Stimulated activated CD4-positive, alpha-beta T cell treated with anti-CD3 and anti-CD28 coated beads, Interleukin-2, amount 100 ng/mL, for 4 hours (primary cell): ENCODE results near the gene PSMB7.

Source experiments
- DNase-seq: peaks from one replicate; pipeline ENCODE4 v3.0.0-alpha.2; 2020; ENCODE audit warnings: low read depth

The PSMB7 gene

DNA sequence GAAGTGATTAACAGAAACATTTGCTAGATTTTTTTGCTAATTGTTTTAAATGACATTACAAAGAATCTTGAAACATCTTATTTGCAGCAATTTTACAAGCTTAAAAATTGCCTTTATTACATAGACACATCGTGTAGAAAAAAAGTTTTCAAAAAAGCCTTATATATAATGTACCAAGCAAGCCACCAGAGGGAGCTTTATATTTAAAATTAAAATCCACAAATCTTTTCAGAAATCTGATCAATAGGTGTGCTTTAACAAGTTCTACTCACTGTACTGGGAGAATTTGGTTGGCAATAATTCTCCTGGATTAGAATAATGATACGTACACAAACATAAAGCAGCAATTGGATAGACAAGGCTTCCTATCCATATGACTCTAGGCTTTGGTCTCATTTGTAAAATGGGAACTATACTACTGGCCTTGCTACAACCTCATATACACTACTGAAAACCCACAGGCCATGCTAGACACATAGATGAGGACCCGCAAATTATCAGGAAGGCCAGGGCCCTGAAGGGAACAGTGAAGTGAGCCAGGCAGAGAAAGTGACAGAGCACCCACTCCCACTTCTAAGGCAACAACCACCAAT lies 4.8 kb downstream of the PSMB7 start:
- no peak for DNase-seq

GRCh38 chr9:124409410-124409809 lies 5.8 kb downstream of the PSMB7 start:
- DNase-seq, result no peak

DNA sequence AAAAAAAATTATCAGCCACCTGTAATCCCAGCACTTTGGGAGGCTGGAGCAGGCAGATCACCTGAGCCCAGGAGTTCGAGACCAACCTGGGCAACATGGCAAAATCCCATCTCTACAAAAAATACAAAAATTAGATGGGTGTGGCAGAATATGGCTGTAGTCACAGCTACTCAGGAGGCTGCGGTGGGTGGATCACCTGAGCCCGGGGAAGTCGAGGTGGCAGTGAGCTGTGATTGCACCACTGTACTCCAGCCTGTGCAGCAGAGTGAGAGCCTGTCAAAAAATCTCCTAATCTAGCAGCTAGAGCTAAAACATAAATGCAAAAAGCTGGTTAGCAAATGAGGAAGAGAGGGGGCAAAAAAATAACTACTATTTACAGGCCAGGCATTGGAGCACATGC lies 12.0 kb downstream of the PSMB7 start:
- DNase-seq, result no peak

GRCh38 chr9:124399968-124400940 lies 15.0 kb downstream of the PSMB7 start:
- no peak for DNase-seq

DNA sequence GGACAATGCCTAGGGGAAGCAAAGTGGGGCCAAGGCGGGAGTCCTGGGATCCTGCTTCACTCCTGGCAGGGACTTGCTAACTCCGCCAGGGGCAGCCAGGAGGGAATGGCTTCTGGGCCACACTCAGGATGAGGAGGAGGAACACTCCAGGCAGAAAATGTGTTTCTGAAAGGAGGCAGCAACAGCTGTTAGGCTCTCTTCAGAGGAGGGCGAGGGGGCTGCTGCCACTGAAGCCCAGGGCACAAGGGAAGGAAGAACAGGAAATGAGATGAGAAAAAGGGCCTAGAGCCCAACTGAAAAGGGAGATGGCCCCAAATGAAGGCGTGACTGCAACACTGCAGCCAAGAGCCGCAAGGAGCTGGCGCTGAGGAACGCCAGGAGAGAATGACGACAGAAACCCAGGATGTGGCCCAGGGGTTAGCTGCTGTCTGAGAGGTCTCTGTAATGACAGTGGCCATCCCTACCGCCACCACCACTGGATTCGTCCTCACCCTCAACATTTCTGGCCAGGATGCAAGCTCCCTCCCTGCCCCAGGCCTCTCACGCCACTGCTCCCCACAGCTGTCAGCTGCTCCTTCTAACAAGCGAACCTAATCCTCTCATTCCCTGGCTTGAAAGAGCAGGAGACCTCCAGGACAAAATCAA lies 15.8 kb downstream of the PSMB7 start:
- no peak for DNase-seq

GRCh38 chr9:124398191-124398935 lies 16.9 kb downstream of the PSMB7 start:
- DNase-seq, result no peak

- no peak for DNase-seq
These were observed 19.4 kb downstream of the PSMB7 start for GRCh38 chr9:124395826-124396225.

- DNase-seq, result no peak
These were observed 20.6 kb downstream of the PSMB7 start for GRCh38 chr9:124394596-124394995.

DNA sequence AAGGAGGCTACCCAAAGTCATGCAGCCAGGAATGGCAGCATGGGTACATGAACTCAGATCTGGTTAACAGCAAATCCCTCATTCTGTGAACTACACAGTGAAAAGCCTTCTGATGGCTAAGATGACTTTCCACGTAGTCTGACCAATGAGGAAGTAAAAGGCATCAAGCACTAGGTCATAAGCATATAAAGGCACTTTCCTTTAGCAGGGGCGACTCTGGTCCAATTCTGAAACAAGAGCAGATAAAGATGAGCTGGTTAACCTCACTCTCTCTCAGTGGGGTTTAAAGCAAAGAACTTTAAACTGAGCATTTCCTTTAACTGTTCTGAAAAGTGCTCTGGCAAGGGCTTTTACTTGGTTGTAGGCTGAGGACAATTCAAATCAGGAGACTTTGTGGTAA lies 21.1 kb downstream of the PSMB7 start:
- DNase-seq, result no peak

GRCh38 chr9:124392871-124393460 lies 22.3 kb downstream of the PSMB7 start:
- no peak for DNase-seq

DNA sequence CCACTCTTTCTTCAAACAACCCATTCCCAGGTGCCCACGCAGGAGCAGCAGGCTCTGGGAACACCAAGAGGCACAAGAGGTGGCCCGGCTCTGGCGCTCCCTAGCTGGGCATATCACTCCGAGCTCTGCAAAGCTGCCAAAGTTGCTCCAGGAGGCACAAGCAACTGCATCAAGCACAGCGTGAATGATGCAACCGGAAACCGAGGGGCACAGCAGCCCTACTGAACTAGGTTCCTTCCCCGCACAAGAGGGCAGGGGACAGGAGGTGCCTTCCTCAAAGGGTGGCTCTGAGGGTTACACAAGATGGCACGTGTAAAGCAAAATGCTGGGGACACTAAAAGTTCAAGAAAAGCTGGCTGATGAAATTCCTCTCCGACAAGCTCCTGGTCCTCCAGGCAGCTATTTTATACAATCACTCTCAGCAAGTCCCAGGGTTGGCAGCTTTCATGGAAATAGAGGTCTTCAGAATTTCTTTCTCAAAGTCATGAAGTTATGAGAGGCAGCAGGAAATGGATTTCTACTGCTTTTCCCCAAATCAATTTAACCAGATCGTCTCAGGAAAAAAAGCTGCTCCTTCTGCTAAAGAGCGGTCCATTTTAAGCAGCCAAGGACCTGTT lies 22.9 kb downstream of the PSMB7 start:
- no peak for DNase-seq

DNA sequence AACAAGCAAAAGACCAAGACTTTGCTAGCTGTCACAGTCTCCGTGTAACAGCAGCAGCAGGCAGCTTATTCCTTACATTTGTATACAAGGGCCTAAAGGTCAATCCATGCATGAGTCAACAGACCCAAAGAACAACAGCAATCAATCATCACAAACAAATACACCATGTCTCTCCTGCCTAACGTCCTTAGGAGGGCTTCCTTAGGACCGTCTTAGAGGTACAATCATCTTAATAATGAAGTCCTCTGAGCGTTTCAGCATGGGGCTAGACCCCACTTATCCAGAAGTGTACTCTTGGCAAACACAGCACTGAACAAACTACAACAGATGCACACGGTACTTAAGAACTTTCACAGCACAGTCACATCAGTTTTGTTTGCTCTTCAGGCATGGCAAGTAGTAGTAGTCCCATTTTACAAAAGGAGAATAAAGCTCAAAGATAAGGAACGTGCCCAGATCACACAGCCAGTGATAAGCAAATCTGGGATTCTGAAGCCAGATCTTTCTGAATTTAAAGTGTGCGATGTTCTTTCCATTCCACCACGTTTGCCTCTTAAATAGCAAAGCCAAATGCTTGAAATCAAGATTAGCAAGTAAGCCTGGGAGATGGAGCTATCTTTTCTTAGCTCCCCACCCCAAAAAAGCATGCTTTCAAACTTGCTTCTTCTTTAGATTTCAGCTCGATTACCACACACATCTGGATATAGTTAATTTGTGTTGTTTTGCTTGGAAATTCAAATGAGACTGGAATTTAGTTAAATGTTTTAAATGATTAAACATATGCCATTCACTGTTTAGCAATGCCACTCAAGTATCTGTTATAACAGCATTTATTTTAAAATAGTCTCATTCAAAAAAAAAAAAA lies 24.2 kb downstream of the PSMB7 start:
- no peak for DNase-seq

GRCh38 chr9:124389146-124389939 lies 25.9 kb downstream of the PSMB7 start:
- DNase-seq, result no peak

DNA sequence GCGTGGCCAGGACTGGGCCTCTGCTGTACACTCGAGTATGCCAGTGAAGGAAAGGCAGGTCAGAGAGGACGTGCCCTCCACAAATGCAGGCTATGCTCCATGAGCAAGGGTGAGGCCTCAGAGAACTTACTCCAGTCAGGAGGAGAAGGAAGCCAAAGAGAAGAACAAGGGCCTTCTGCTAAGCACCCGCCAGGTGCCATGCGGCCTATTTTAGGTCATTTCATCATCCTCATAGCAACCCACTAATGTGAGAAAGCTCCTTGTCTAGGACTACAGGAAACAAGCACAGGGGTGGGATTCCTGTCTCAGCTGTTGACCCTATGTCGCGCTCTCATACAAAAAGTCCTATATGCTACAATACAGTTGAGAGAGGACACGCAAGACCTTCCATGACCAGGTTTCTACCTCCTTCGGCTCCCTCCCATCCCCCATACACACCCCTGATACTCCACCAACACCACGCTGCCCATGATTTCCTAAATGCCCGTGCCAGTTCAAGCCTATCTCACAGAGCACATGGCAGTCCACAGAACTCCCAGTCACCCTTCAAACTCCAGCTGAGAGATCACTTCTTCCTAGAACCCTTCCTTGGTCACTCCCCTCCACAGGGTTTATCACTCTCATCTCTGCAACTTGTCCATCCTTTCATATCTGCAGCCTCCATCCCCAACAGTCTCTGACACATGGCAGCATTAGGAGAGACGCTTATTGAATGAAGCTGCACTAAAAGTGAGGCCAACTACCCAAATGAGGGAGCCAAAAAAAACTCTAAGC lies 26.8 kb downstream of the PSMB7 start:
- no peak for DNase-seq

GRCh38 chr9:124386201-124386600 lies 29.0 kb downstream of the PSMB7 start:
- no peak for DNase-seq

- no peak for DNase-seq
These were observed 29.6 kb downstream of the PSMB7 start for GRCh38 chr9:124385623-124386022.

- no peak for DNase-seq
These were observed 30.4 kb downstream of the PSMB7 start for GRCh38 chr9:124384846-124385245.

GRCh38 chr9:124384210-124384609 lies 31.0 kb downstream of the PSMB7 start:
- DNase-seq, result no peak
